ENCODE results near the gene TCF4. TPM values are rescaled to one million over a fixed set of nuclear protein-coding genes. Genes with fewer than 3 reads are reported as not detected.

The TCF4 gene
- total RNA-seq, 1 experiment from 2014 or later = 0.42 TPM

DNA sequence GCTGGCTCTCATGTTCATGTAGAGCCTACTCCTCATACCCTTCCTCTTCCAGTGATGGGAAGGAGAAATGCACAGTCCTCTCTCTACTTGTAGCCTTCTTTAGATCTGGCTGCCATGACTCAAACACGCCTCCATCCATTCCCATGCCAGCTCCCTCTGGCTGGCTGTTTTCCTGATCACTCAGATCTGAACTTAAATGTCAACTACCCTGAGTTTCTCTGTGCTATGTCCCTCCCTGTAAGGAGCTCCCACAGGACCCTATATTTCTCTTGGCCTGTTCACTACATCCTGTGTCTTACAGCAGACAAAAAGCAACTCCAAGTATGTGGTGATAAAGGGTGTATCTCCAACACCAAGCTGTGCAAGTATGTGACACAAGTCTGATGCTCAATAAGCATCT lies 152.4 kb downstream of the TCF4 start:
- ChIA-PET CTCF (no interaction called here), POLR2A (no interaction called here), RAD21 (ENCODE audit: low non-redundant PET in 1 of 2, low total read pairs in 2 of 2, uncharacterized antibody in 2 of 2, unreplicated experiment in 2 of 2) (no interaction called here)
- DNase-seq (ENCODE audit: low read depth, low spot score) (no peak), ATAC-seq (no peak)
- H3K4me2 ChIP-seq (ENCODE audit: low read length) = no peak overlapping the region
- H3K4me3 ChIP-seq (replicated peaks in 1 of 2; ENCODE audit: low read depth in 1 of 2, low read length in 2 of 2) = no peak overlapping the region
- no peak overlapping the region for H3K27ac ChIP-seq (ENCODE audit: low read depth, low read length)
- H3K27me3 ChIP-seq (ENCODE audit: insufficient read depth, low read length) = no peaks in the 10 kb centered on the region
- H3K9ac ChIP-seq (ENCODE audit: low read length) = no peak overlapping the region
- H3K9me3 ChIP-seq (ENCODE audit: control insufficient read depth in 1 of 2, insufficient read depth in 1 of 2, low read depth in 1 of 2, low read length in 2 of 2) = peaks cover 0 to 9% of the 10 kb centered on the region in 2 experiments; a peak in 2 of 4 replicates
- H3K36me3 ChIP-seq (ENCODE audit: control insufficient read depth in 1 of 2, insufficient read depth in 2 of 2, low read length in 2 of 2) = no peaks in the 10 kb centered on the region
- no peaks in the 10 kb centered on the region for H3K4me1 ChIP-seq (ENCODE audit: control insufficient read depth in 1 of 2, insufficient read depth in 2 of 2, low read length in 2 of 2)
- H3K9me2 ChIP-seq (ENCODE audit: insufficient read depth) = no peaks in the 10 kb centered on the region
- intact Hi-C loops (cut with micrococcal nuclease) = no loop called here
- no peaks in the 10 kb centered on the region for H3K79me2 ChIP-seq (ENCODE audit: insufficient read depth, low read length)
- H4K20me1 ChIP-seq (ENCODE audit: insufficient read depth) = no peaks in the 10 kb centered on the region
- no peak for TF ChIP-seq EZH2phosphoT487 (IDR thresholded peaks at IDR 0.05; ENCODE audit: borderline replicate concordance)
- TF ChIP-seq SP1 (IDR thresholded peaks at IDR 0.05; ENCODE audit: low read depth) = no peak
- no peak for TF ChIP-seq CBX3 (IDR thresholded peaks at IDR 0.05; ENCODE audit: low read depth)
- TF ChIP-seq, protein P1, sequence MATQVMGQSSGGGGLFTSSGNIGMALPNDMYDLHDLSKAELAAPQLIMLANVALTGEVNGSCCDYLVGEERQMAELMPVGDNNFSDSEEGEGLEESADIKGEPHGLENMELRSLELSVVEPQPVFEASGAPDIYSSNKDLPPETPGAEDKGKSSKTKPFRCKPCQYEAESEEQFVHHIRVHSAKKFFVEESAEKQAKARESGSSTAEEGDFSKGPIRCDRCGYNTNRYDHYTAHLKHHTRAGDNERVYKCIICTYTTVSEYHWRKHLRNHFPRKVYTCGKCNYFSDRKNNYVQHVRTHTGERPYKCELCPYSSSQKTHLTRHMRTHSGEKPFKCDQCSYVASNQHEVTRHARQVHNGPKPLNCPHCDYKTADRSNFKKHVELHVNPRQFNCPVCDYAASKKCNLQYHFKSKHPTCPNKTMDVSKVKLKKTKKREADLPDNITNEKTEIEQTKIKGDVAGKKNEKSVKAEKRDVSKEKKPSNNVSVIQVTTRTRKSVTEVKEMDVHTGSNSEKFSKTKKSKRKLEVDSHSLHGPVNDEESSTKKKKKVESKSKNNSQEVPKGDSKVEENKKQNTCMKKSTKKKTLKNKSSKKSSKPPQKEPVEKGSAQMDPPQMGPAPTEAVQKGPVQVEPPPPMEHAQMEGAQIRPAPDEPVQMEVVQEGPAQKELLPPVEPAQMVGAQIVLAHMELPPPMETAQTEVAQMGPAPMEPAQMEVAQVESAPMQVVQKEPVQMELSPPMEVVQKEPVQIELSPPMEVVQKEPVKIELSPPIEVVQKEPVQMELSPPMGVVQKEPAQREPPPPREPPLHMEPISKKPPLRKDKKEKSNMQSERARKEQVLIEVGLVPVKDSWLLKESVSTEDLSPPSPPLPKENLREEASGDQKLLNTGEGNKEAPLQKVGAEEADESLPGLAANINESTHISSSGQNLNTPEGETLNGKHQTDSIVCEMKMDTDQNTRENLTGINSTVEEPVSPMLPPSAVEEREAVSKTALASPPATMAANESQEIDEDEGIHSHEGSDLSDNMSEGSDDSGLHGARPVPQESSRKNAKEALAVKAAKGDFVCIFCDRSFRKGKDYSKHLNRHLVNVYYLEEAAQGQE (IDR thresholded peaks at IDR 0.05; ENCODE audit: low read depth) = no peak
- TF ChIP-seq ZBTB33 (IDR thresholded peaks at IDR 0.05; ENCODE audit: extremely low read depth, insufficient replicate concordance, low read length) = no peak
- TF ChIP-seq RAD21 (IDR thresholded peaks at IDR 0.05; ENCODE audit: low read depth) = no peak
- TF ChIP-seq TCF7L2 (IDR thresholded peaks at IDR 0.05; ENCODE audit: borderline replicate concordance, extremely low read depth, insufficient read depth, insufficient read length) = no peak
- TF ChIP-seq ELF1 (IDR thresholded peaks at IDR 0.05; ENCODE audit: borderline replicate concordance, low read depth) = no peak
- TF ChIP-seq, protein P2, sequence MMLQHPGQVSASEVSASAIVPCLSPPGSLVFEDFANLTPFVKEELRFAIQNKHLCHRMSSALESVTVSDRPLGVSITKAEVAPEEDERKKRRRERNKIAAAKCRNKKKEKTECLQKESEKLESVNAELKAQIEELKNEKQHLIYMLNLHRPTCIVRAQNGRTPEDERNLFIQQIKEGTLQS (IDR thresholded peaks at IDR 0.05) = no peak
- TF ChIP-seq ZFX (IDR thresholded peaks at IDR 0.05) = no peak
- no peak for TF ChIP-seq POLR2AphosphoS5 (IDR thresholded peaks at IDR 0.05; ENCODE audit: low read depth, low read length)
- TF ChIP-seq CTCF (IDR thresholded peaks at IDR 0.05 in 2 of 3, conservative IDR thresholded peaks at IDR 0.05 in 1 of 3; ENCODE audit: borderline replicate concordance in 1 of 3, insufficient read depth in 1 of 3, low read depth in 2 of 3, low read length in 2 of 3) = no peak
- no peak for TF ChIP-seq POLR2A (IDR thresholded peaks at IDR 0.05; ENCODE audit: borderline replicate concordance, extremely low read depth, insufficient read depth, insufficient read length)
- no peak for TF ChIP-seq FOSL1 (IDR thresholded peaks at IDR 0.05; ENCODE audit: low read depth)
- no peak for TF ChIP-seq ZNF274 (IDR thresholded peaks at IDR 0.05; ENCODE audit: low read depth, low read length)
- no peak for TF ChIP-seq MAX (IDR thresholded peaks at IDR 0.05)
- no peak for TF ChIP-seq CEBPB (IDR thresholded peaks at IDR 0.05; ENCODE audit: low read depth)
- no peak for TF ChIP-seq YY1 (IDR thresholded peaks at IDR 0.05; ENCODE audit: extremely low read depth, insufficient replicate concordance, low read depth, low read length)
- TF ChIP-seq JUND (IDR thresholded peaks at IDR 0.05) = no peak
- no TSS peak for BruUV-seq (replicated peaks)
- H2AFZ ChIP-seq (ENCODE audit: low read depth, low read length, poor library complexity, severe bottlenecking) = no peak overlapping the region
